GM04504 (cell line): Measurements from ENCODE around the gene TP53BP2.
A peak's percentile ranks its signal among the peaks of the same experiment; 100 is the strongest.
"Not testable (repeated sequence)": the region's sequence is repeated elsewhere in the genome, so short reads cannot be mapped to it uniquely, and the experiment has no call there.

Experiments used
- DNase-seq: peaks from one replicate; pipeline ENCODE4 v3.0.0-alpha.2; 2012; ENCODE audit warnings: low read depth

TP53BP2 gene

GRCh38 chr1:223741861-223742260, 103.9 kb downstream of the TP53BP2 start:
- no peak for DNase-seq

DNA sequence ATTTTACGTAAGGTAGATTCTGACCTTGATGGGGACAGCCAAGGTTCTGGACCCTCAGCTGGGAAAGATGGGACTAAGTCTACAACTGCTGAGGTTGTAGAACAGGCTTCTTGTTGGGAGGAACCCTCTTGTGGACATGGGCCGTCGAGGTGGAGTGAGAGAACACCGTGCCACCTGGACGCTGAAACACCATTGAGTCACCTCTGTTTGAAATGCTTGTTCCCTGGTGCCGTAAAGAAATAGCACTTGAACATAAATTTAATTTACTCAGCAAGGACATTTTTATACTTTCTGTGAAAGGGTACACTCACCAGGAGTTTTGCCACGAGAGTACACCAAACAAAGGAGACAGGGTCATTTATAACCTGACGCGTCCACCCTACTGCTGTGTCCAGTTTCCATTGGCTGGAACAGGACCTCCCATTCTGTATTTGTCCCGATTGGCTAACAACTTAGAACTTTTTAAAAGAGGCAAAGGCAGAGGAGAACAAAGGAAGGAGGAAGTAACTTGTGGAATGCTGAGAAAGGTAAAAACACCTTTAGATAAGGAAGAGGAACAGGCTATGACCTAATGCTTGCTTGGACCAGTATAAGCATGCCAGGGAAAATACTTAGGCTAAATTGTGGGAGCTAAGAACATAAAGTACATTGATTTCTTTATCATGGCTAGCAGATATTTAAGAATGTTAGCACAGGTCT, 105.6 kb downstream of the TP53BP2 start:
- not testable (repeated sequence) for DNase-seq

GRCh38 chr1:223739366-223740037, 106.2 kb downstream of the TP53BP2 start:
- DNase-seq: no peak

DNA sequence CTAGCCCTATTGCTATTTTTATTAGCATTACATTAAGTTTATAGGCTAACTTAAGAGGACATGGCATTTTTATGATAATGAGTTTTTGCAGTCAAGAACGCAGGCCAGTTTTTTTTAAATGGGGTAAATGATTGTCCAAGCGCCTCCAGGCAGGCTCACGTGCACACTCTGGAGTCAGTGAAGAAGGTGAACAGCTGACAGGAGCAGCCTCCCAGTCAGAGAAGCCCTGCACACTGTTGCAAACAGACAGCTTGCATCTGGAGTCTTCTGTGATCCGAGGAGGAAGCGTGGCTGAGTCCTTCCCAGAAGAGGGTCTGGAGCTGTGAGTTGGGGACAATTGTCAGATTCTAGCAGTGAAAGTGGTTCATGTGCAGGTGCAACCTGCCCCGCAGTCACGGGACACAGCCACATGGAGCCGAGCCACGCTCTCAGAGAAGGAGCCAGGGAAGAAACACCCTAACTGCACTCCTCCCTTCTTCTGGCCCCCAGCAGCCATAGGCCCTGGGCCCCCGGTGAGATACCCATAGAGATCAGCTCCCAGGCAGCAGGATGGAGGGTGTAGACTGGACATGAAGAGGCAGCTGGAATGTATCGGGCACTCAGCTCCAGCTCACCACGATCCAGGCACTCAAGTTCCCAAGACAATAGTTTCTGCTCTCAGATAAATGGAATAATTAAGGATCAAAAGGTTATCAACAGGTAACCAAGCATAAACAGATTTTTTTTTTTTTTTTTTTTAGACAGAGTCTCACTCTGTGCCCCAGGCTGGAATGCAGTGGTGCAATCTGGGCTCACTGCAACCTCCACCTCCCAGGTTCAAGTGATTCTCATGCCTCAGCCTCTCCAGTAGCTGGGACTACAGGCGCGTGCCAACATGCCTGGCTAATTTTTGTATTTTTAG, 107.0 kb downstream of the TP53BP2 start:
- no peak for DNase-seq

GRCh38 chr1:223737342-223737741, 108.4 kb downstream of the TP53BP2 start:
- no peak for DNase-seq

DNA sequence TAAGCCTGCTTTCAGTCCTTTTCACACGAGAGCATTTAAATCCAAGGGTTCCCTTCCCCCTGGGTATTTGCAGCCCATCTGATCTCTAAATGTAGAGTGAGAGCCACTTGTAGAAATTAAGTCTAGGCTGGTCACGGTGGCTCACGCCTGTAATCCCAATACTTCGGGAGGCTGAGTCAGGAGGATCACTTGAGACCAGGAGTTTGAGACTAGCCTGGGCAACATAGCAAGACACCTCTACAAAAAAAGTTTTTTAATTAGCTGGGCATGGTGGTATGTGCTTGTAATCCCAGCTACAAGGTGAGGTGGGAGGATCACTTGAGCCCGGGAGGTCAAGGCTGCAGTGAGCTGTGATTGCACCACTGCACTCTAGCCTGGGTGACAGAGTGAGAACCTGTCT, 109.1 kb downstream of the TP53BP2 start:
- DNase-seq: not testable (repeated sequence)

DNA sequence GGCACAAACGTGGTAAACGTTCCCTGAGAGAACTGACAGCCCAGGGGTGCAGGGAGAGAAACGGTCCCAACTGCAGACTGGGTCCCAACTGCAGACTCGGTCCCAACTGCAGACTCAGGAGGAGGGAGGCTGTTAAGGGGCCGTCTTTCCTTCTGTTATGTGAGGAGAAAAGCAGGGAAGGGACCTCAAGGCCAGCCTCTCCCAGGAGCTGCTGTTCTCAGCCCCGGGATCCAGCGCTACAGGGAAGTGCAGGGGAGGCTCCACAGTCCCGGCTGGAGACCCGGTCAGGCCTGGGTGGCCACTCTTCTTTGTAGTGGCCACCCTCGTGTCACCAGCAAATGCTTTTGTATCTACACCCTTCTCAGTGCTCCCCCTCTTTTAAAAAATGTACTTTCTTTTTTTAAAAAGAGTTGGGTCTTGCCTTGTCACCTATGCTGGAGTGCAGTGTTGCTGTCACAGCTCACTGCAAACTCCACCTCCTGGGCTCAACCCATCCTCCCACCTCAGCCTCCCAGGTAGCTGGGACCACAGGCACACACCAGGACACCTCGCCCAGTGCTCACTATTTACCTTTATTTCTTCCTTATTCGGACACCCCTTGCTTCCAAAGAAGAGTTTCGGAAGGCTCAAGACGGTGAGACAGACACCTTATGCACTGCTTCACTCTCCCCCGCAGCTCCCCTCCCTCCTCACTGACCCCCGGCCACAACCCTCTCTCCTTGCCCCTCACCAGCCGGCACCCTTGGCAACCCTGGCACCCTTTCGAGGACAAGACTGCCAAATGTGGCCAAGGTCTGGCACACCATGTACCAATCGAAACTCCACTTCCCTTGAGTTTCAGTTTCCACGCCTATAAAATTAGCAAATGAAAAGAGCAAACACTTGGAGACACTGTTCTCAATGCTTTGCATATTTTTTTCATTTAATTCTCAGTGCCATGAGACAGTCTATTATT, 111.6 kb downstream of the TP53BP2 start:
- no peak for DNase-seq

DNA sequence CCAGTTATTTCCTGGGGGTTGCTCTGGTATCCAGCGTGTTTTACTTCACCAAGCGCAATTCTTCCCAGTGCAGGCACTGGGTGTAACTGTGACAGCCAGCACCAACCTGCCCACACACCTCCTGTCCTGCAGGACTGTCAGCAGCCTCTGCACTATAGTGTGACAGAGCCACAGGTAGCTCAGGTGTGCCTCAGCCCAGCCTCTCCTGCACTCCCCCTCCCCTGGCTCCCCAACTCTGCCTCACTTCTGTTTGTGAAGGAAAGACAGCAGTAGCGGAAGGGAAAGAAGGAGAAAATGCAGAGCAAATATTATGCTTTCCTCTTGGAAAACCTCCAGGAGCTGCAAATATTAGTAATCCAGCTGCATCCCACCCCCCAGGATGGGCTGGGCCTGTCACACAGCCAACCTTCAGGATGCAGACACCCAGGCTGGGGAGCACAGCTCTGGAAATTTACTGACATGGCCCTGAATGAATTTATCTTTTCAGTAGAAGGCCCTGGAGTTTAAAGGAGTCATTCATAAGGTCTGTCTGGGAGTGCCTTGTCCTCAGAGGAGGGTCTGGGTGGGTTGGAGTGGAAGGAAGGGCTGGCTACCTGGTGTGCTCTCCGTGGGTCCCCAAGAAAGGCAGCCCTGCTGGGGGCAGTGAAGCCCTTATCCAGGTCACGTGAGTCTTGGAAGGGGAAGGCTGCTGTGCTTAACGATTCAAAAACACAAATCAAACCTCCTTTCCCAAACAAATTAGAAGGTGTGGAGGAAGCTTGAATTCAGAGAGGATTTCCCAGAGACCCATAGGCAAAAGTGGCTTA, 112.6 kb downstream of the TP53BP2 start:
- no peak for DNase-seq

GRCh38 chr1:223731133-223731770, 114.5 kb downstream of the TP53BP2 start:
- peak; percentile 25 for DNase-seq

DNA sequence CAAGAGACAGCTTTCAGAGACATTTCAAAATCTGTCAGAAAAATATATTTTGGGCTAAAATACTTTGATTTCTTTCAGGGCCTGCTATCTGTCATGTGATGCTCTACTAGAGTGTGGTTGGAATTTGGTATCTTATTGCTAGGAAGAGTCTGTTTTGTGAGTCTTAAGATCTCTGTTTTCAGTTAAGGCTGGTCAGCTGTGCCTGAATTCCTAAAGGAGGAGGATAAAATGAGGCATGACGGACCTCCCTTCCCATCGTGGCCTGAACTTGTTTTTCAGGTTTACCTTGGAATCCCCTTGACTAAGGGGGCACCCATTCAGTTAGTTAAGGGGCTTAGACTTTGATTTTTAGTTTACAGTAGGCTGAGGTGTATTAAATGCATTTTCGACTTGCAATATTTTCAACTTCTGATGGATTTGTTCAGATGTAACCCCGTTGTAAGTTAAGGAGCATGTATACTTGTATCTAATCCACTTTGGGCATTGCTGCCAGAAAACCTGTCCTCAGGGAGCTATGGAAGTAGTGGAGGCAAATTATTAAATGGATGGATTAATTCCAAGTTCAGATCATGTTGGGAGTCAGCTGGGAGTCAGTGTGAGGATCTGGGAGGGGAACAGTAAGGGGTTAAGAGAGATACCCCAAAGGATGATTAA, 115.1 kb downstream of the TP53BP2 start:
- DNase-seq: no peak

- DNase-seq: no peak
Observed at GRCh38 chr1:223729906-223730305, 115.8 kb downstream of the TP53BP2 start.
